Gastroesophageal sphincter (tissue), 3 donors: ENCODE results near the gene KLHL29.

ENCODE experiments used
- CTCF ChIP-seq, 4 experiments: fragments of 200-600 bp in 2 of 4; fragments of 450-650 bp in 2 of 4; sonication (generic) in 1 of 4; IDR thresholded peaks; one replicate each; pipeline ENCODE4 v1.5.1; 2017 to 2019; ENCODE audit warnings: antibody characterized with exemption in 4 of 4, mild to moderate bottlenecking in 2 of 4, moderate library complexity in 2 of 4
- POLR2A ChIP-seq, 2 donors: fragments of 450-650 bp; IDR thresholded peaks; one replicate each; pipeline ENCODE4 v1.6.1; 2017; ENCODE audit warnings: antibody characterized with exemption in 2 of 2, mild to moderate bottlenecking in 2 of 2, moderate library complexity in 1 of 2

DNA sequence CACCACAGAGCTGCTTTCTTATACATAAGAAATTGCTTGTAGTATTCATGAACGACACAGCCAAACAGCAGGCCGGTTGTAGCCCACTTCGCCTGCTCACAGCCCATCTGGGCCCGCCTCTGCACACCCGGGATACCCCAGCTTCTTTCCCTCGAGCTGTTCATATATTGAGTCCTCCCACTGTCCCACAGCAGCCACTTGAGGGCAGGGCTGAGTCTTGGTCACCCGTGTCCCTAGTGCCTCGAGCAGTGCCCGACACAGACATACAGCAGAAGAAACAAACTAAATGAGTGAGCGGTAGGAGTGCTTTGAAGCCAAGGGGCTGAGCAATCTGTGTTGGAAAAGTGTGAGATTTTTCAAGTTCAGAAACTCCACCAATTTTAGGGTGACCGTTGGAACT lies 251.4 kb downstream of the KLHL29 start:
- TF ChIP-seq CTCF (IDR thresholded peaks at IDR 0.05) = peak in 3 of 4 experiments; percentile 20 to 44 (median 26)
- TF ChIP-seq POLR2A (IDR thresholded peaks at IDR 0.05) = no peak
